ENCODE measurements around the gene KLHDC1. TPM values are rescaled to one million over a fixed set of nuclear protein-coding genes. Genes with fewer than 3 reads are reported as not detected.
"Not testable (repeated sequence)": the region's sequence is repeated elsewhere in the genome, so short reads cannot be mapped to it uniquely, and the experiment has no call there.

Gene KLHDC1, protein sequence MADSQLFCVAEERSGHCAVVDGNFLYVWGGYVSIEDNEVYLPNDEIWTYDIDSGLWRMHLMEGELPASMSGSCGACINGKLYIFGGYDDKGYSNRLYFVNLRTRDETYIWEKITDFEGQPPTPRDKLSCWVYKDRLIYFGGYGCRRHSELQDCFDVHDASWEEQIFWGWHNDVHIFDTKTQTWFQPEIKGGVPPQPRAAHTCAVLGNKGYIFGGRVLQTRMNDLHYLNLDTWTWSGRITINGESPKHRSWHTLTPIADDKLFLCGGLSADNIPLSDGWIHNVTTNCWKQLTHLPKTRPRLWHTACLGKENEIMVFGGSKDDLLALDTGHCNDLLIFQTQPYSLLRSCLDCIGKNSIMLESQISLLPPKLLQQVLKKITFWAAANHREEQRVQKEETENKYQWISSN
- total RNA-seq, result 0.93 and 1.9 TPM in 2 replicates

GRCh38 chr14:49692811-49693734 is at the start of gene KLHDC1:
Gene KLHDC1 (plus strand): TSS chr14:49693120. CDS start chr14:49693195, 75 bp downstream.
- intact Hi-C loops (cut with micrococcal nuclease), result loop anchor here (1.0 to 10.0 kb wide), 2 partner anchors 74 to 972 kb away; partner anchors contain the start of gene SAV1
- H3K27ac Mint-ChIP-seq, result peak within 1 kb of the TSS; percentile 94
- H3K4me3 Mint-ChIP-seq, result peak within 1 kb of the TSS; percentile 87
- H3K36me3 Mint-ChIP-seq (ENCODE audit: low read depth), result peaks cover 2% of the 10 kb centered on the region
- peaks cover 19% of the 10 kb centered on the region for H3K4me1 Mint-ChIP-seq (ENCODE audit: low read depth)
- peaks cover 1% of the 10 kb centered on the region for H3K27me3 Mint-ChIP-seq (ENCODE audit: insufficient read depth)
- peak; percentile 74 for DNase-seq (ENCODE audit: low spot score)
- H3K9me3 Mint-ChIP-seq, result no peaks in the 10 kb centered on the region

- intact Hi-C loops (cut with micrococcal nuclease), result no loop called here
- Mint-ChIP-seq H3K36me3 (ENCODE audit: low read depth) (peaks cover 14% of the 10 kb centered on the region), H3K27ac (no peak overlapping the region), H3K4me1 (ENCODE audit: low read depth) (no peaks in the 10 kb centered on the region), H3K9me3 (no peaks in the 10 kb centered on the region), H3K4me3 (no peak overlapping the region), H3K27me3 (ENCODE audit: insufficient read depth) (no peaks in the 10 kb centered on the region)
- DNase-seq (ENCODE audit: low spot score), result no peak
Measured at GRCh38 chr14:49653508-49653907, 39.4 kb upstream of the KLHDC1 start.

DNA sequence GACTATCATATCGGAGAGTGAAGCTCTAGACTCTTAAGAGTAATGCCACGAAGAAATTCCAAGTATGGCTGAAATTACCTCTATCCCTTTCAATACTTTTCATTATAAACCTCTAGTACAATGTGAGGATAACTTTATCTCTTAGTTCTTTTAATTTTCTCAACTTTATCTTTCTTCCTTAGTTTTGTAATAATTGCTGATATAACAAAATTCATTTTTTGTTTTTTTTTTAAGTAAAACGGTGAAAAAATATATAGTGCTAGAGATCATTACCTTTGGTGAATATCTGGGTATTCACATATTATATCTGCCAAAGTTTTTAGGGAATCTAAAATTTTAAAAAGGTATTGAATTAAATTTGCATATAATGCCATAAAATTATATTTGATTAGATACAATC is 38.4 kb upstream of the KLHDC1 start:
- no peak for DNase-seq (ENCODE audit: low spot score)
- Mint-ChIP-seq H3K36me3 (ENCODE audit: low read depth) (peaks cover 14% of the 10 kb centered on the region), H3K27me3 (ENCODE audit: insufficient read depth) (no peaks in the 10 kb centered on the region), H3K27ac (no peak overlapping the region), H3K4me1 (ENCODE audit: low read depth) (no peaks in the 10 kb centered on the region), H3K4me3 (no peak overlapping the region), H3K9me3 (no peaks in the 10 kb centered on the region)
- intact Hi-C loops (cut with micrococcal nuclease), result no loop called here

DNA sequence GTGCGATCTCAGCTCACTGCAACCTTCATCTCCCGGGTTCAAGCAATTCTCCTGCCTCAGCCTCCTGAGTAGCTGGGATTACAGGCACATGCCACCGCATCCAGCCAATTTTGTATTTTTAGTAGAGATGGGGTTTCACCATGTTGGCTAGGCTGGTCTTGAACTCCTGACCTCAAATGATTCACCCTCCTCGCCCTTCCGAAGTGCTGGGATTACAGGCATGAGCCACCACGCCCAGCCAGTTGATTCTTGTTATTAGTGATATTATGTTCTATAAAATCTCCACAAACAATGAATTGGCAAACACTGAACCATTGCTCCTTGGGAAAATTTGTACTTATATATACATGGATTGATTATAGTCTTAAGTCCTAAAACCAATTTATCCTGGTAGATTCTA is 35.4 kb upstream of the KLHDC1 start:
- intact Hi-C loops (cut with micrococcal nuclease); DNase-seq (ENCODE audit: low spot score); H3K4me1 Mint-ChIP-seq (ENCODE audit: low read depth); H3K9me3 Mint-ChIP-seq; H3K27ac Mint-ChIP-seq; H3K27me3 Mint-ChIP-seq (ENCODE audit: insufficient read depth); H3K4me3 Mint-ChIP-seq: not testable (repeated sequence)
- H3K36me3 Mint-ChIP-seq (ENCODE audit: low read depth), result peaks cover 11% of the 10 kb centered on the region

- H3K27ac Mint-ChIP-seq, result no peak overlapping the region
- H3K27me3 Mint-ChIP-seq (ENCODE audit: insufficient read depth), result no peaks in the 10 kb centered on the region
- no peaks in the 10 kb centered on the region for H3K9me3 Mint-ChIP-seq
- peaks cover 12% of the 10 kb centered on the region for H3K36me3 Mint-ChIP-seq (ENCODE audit: low read depth)
- no peaks in the 10 kb centered on the region for H3K4me1 Mint-ChIP-seq (ENCODE audit: low read depth)
- intact Hi-C loops (cut with micrococcal nuclease), result no loop called here
- H3K4me3 Mint-ChIP-seq, result no peak overlapping the region
- DNase-seq (ENCODE audit: low spot score), result no peak
Measured at GRCh38 chr14:49659526-49660455, 33.1 kb upstream of the KLHDC1 start.

DNA sequence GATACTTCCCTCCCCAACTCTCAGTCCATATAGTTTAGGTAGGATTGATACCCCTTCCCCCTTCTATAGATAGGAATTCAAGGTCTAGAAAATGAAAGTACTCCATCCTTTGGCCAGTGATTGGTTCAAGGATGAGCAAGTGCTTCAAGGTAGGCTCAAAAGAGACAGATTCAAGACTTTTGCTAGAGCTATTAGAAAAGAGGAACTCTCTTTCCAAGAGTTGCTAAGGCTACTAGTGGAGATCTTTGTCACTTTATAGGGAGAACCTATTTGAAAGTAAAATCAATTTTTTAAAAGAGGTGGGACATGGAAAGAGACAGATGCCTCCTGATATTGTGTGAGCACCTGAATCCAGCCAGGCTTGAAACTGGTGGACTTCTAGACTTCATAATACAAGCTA is 22.4 kb upstream of the KLHDC1 start:
- Mint-ChIP-seq H3K4me3 (no peak overlapping the region), H3K36me3 (ENCODE audit: low read depth) (peaks cover 20% of the 10 kb centered on the region), H3K4me1 (ENCODE audit: low read depth) (no peaks in the 10 kb centered on the region), H3K27ac (no peak overlapping the region), H3K27me3 (ENCODE audit: insufficient read depth) (no peaks in the 10 kb centered on the region), H3K9me3 (no peaks in the 10 kb centered on the region)
- no peak for DNase-seq (ENCODE audit: low spot score)
- intact Hi-C loops (cut with micrococcal nuclease), result no loop called here

DNA sequence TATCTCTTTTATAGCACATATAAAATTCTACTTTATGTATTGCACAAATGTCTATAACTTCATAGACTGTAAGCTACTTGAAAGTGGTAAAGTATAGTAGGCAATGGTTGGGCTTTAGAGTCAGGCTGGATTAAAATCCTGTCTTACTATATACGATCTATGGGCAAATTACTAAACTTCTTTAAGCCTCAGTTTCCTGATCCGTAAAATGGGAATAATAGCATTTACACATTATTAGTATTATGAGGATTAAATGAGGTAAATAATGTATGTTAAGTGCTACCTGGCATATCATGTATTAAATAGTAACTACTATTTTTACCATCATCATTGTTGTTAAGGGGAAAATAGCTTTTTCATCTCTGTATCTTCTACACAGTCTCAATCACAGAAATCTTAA is 19.3 kb upstream of the KLHDC1 start:
- no peak for DNase-seq (ENCODE audit: low spot score)
- Mint-ChIP-seq H3K36me3 (ENCODE audit: low read depth) (peaks cover 22% of the 10 kb centered on the region), H3K9me3 (no peaks in the 10 kb centered on the region), H3K4me3 (no peak overlapping the region), H3K27ac (no peak overlapping the region), H3K4me1 (ENCODE audit: low read depth) (no peaks in the 10 kb centered on the region), H3K27me3 (ENCODE audit: insufficient read depth) (no peaks in the 10 kb centered on the region)
- intact Hi-C loops (cut with micrococcal nuclease), result no loop called here

DNA sequence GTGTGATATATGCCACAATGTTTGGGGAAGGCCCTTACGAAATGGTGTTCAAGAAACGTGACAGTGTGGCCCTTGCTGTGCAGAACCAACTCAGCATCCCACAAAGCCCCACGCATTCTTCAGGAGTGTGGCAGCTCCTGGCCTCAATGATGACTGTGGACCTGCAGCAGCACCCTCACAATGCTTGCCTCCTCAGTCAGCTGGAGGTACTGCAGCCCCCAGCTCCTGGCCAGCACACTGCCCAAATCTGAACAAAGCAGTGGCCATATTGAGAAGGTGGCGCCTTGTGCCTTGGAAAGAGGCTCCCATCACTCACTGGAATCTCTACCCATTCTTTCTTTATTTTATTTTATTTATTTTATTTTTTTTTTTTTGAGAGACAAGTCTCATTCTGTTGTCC is 15.3 kb upstream of the KLHDC1 start:
- Mint-ChIP-seq H3K4me3 (no peak overlapping the region), H3K27ac (no peak overlapping the region), H3K9me3 (no peaks in the 10 kb centered on the region), H3K4me1 (ENCODE audit: low read depth) (peaks cover 13% of the 10 kb centered on the region), H3K27me3 (ENCODE audit: insufficient read depth) (no peaks in the 10 kb centered on the region), H3K36me3 (ENCODE audit: low read depth) (peaks cover 45% of the 10 kb centered on the region)
- intact Hi-C loops (cut with micrococcal nuclease), result no loop called here
- no peak for DNase-seq (ENCODE audit: low spot score)

DNA sequence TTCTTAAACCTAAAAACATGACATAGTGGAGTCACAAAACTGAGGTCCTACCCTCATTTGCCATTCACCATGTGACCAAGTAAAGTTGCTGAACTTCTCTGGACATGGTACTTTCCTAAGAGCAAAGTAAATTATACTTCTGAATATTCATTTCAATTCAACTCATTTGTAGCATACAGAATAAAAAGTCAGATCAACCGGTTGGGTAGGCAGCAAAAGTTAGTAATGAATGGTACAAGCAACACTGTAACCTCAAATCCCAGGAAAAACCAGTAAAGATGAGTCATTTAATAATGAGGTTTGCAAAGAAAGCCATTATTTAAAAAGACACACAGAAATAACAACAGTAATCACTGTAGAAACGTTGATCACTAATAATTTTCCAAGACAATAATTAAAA is 13.6 kb upstream of the KLHDC1 start:
- H3K27ac Mint-ChIP-seq, result peak overlapping the region; percentile 74
- H3K9me3 Mint-ChIP-seq, result no peaks in the 10 kb centered on the region
- peaks cover 13% of the 10 kb centered on the region for H3K4me1 Mint-ChIP-seq (ENCODE audit: low read depth)
- no peaks in the 10 kb centered on the region for H3K27me3 Mint-ChIP-seq (ENCODE audit: insufficient read depth)
- H3K4me3 Mint-ChIP-seq, result no peak overlapping the region
- no peak for DNase-seq (ENCODE audit: low spot score)
- H3K36me3 Mint-ChIP-seq (ENCODE audit: low read depth), result peaks cover 39% of the 10 kb centered on the region
- intact Hi-C loops (cut with micrococcal nuclease), result no loop called here

DNA sequence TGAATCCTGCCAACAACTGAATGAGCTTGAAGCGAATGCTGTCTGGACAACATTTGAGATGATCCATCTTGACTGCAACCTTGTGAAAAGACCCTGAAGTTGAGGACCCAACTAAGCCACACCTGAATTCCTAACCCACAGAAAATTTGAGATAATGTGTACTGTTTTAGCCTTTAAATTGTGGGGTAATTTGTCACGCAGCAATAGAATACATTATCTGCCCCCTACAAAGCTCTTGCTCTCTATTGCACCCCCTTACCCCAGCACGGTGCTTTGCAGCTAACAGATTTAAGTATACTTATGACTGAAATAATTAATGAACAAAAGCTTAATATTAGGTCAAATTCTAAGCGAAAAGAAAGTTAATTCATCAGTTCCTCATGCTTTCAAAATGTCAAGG is 6.5 kb upstream of the KLHDC1 start:
- H3K36me3 Mint-ChIP-seq (ENCODE audit: low read depth), result peaks cover 12% of the 10 kb centered on the region
- DNase-seq (ENCODE audit: low spot score), result no peak
- peaks cover 19% of the 10 kb centered on the region for H3K4me1 Mint-ChIP-seq (ENCODE audit: low read depth)
- intact Hi-C loops (cut with micrococcal nuclease), result loop anchor here (5.0 kb wide), 3 partner anchors 166 to 626 kb away; partner anchors contain the start of genes DMAC2L, L2HGDH, NEMF and VCPKMT
- no peaks in the 10 kb centered on the region for H3K27me3 Mint-ChIP-seq (ENCODE audit: insufficient read depth)
- no peak overlapping the region for H3K27ac Mint-ChIP-seq
- H3K4me3 Mint-ChIP-seq, result peak overlapping the region; percentile 91
- no peaks in the 10 kb centered on the region for H3K9me3 Mint-ChIP-seq

DNA sequence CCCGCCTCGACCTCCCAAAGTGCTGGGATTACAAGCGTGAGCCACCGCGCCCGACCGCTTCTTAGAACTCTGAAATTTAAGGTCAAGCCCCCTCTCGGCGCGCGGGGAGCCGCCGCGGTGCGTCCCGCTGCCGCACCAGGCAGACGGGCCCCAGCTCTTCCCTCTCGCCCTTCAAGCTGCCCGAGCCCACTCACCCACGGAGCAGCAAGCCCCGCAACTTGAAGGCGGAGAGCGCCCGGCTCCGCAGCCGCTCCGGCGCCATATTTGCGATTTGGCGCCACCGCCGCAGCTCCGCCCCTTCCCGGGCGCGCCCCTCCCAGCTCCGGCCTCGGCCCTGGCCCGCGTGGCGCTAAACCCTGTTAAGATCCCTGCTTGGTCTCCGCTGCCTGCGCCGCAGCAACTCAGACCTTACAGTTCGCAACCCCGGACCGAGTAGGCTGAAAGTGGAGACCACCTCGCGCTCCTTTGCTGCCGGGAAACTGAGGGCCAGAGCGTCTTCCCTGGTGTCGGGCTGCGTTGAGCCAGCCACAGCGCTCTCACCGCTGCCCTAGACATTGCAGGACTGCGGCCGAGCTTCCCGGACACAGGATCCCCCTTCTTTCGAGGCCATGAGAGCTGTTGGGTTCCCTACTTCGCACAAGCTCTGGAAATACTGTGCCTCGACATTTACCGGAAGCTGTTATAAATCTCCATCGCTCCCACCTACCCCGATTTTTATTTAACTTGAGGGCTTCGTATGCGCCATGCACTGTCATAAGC is 4.8 kb upstream of the KLHDC1 start, which contains the start of gene POLE2:
POLE2 (minus strand) TSS at position 273 of the 759 bp plus-strand sequence; CDS start at position 262, 11 bp downstream.
- peak; percentile 76 for DNase-seq (ENCODE audit: low spot score)
- intact Hi-C loops (cut with micrococcal nuclease), result loop anchor here (1.0 to 5.0 kb wide), 9 partner anchors 54 to 624 kb away; partner anchors contain the start of genes DMAC2L, KLHDC2, L2HGDH and MGAT2
- Mint-ChIP-seq H3K9me3 (no peaks in the 10 kb centered on the region), H3K4me3 (peak within 1 kb of the TSS; percentile 91), H3K36me3 (ENCODE audit: low read depth) (peaks cover 8% of the 10 kb centered on the region), H3K27ac (peak within 1 kb of the TSS; percentile 88), H3K27me3 (ENCODE audit: insufficient read depth) (peaks cover 1% of the 10 kb centered on the region), H3K4me1 (ENCODE audit: low read depth) (peaks cover 31% of the 10 kb centered on the region)

Measured in activated T-helper 1 cell treated with anti-CD3 and anti-CD28 coated beads, Interleukin-12 subunit alpha, Interleukin-12 subunit beta, Interleukin-2, Interleukin-4 antibody, amounts not matched to agents 30 ng/mL and 10 ng/mL and 1 ng/mL, durations not matched to agents 14 hours and 24 hours and 36 hours (primary cell).